GM23248 (cell line): ENCODE data around the gene HMCES.

ENCODE experiments used
- EZH2 ChIP-seq: fragments of 200-600 bp; sonication (generic); IDR thresholded peaks from 2 replicates; pipeline ENCODE4 v1.6.1; 2018; ENCODE audit warnings: antibody characterized with exemption, mild to moderate bottlenecking; ENCODE audit not compliant: insufficient read depth, poor library complexity, severe bottlenecking
- EZH2phosphoT487 ChIP-seq: fragments of 200-600 bp; sonication (generic); IDR thresholded peaks from 2 replicates; pipeline ENCODE4 v1.6.1; 2018; ENCODE audit warnings: antibody characterized with exemption, moderate library complexity, mild to moderate bottlenecking, low read depth; ENCODE audit not compliant: insufficient read depth

- TF ChIP-seq EZH2 (no peak), EZH2phosphoT487 (no peak)
Observed at GRCh38 chr3:129260606-129261005, 18.1 kb upstream of the HMCES start.
